Measurements from ENCODE around the gene RXRA.

Gene RXRA

DNA sequence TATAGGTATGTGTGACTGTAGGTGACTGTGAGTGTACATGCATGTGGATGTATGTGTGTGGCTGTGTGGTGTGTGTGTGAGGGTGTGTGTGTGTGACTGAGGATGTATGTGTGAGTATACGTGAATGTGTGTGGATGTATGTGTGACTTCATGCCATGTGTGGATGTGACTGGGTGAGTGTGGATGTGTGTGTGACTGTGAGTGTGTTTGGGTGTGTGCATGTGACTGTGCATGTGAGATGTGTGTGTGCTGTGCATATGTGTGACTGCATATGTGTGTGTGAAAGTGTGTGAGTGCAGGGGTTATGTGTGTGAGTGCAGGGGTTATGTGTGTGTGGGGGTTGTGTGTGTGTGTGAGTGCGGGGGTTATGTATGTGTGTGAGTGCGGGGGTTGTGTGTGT lies 42.3 kb downstream of the RXRA start:
- in situ Hi-C loops (cut with MboI; ENCODE audit: low sequenced_read_pairs, unreplicated experiment), result no loop called here
- TF ChIP-seq, protein P1, sequence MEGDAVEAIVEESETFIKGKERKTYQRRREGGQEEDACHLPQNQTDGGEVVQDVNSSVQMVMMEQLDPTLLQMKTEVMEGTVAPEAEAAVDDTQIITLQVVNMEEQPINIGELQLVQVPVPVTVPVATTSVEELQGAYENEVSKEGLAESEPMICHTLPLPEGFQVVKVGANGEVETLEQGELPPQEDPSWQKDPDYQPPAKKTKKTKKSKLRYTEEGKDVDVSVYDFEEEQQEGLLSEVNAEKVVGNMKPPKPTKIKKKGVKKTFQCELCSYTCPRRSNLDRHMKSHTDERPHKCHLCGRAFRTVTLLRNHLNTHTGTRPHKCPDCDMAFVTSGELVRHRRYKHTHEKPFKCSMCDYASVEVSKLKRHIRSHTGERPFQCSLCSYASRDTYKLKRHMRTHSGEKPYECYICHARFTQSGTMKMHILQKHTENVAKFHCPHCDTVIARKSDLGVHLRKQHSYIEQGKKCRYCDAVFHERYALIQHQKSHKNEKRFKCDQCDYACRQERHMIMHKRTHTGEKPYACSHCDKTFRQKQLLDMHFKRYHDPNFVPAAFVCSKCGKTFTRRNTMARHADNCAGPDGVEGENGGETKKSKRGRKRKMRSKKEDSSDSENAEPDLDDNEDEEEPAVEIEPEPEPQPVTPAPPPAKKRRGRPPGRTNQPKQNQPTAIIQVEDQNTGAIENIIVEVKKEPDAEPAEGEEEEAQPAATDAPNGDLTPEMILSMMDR (IDR thresholded peaks at IDR 0.05; ENCODE audit: borderline replicate concordance, control extremely low read depth, extremely low read depth, insufficient read depth, missing control alignments), result no peak
- no peak for DNase-seq (ENCODE audit: low spot score)

DNA sequence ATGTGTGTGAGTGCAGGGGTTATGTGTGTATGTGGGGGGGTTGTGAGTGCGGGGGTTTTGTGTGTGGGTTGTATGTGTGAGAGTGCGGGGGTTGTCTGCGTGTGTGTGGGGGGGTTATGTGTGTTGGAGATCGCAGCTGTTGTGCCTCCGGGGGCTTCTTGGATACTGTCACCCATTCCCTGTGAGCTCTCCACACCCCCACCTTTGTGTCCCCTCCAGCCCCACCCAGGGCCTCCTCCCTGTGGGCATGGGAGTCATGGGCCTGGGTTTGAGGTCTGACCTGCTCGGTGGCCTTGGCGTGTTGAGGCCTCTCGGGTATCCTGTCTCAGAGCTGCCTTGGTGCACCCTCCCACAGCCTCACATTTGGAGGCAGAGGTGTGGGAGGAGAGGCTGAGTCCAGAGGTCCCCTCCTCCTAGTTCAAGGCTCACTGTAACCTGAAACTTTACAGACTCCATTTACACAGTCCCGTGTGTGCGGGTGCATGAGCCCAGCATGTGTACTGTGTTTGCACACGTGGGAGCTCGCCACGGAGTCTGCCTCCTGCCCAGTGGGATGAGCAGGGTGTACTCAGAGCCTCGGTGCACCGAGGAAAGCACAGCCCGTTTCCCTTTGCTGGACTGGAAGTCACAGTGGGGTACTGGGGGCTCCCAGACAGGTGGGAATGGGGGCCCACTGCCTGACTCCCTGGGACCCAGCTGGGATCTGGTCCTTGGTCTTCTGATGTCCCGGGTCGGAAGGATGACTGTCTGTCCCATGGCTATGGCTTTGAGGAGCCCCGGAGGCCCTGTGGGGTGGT lies 43.4 kb downstream of the RXRA start:
- in situ Hi-C loops (cut with MboI; ENCODE audit: low sequenced_read_pairs, unreplicated experiment), result no loop called here
- TF ChIP-seq, protein P1 (IDR thresholded peaks at IDR 0.05; ENCODE audit: borderline replicate concordance, control extremely low read depth, extremely low read depth, insufficient read depth, missing control alignments), result no peak
- no peak for DNase-seq (ENCODE audit: low spot score)

DNA sequence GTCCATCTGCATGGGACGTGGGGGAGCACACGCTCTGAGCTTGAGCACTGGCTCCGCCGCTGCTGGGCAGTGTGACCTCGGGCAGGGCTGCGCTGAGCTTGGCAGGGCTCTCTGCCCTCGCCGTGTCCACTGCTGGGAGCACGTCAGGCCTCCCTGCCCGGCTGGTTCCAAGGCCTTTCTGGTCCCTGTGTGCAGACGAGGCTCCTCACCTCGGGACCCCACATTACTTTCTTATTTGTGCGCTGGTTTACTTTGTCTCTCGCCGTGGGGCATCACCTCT lies 43.9 kb downstream of the RXRA start:
- no peak for DNase-seq (ENCODE audit: low spot score)
- TF ChIP-seq, protein P1 (IDR thresholded peaks at IDR 0.05; ENCODE audit: borderline replicate concordance, control extremely low read depth, extremely low read depth, insufficient read depth, missing control alignments), result no peak
- in situ Hi-C loops (cut with MboI; ENCODE audit: low sequenced_read_pairs, unreplicated experiment), result no loop called here

DNA sequence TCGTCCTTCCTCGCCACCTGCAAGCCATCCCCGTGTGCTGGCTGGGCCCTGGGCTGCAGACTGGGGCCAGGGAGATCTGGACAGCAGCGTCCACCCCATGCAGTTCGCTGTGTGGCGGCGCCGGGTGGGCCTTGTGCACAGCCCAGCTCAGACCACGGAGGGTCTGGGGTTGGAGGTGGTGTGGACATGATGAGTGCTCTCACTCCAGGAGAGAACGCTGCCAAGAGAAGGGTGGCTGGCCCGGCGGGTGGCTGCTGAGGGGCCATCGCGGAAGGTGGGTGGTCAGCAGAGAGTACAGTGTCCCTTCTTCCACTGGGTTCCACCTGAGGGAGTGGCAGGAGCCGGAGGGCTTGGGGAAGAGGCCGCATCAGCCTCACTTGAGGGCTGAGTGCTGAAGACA lies 44.4 kb downstream of the RXRA start:
- in situ Hi-C loops (cut with MboI; ENCODE audit: low sequenced_read_pairs, unreplicated experiment), result no loop called here
- TF ChIP-seq, protein P1 (IDR thresholded peaks at IDR 0.05; ENCODE audit: borderline replicate concordance, control extremely low read depth, extremely low read depth, insufficient read depth, missing control alignments), result no peak
- DNase-seq (ENCODE audit: low spot score), result no peak

DNA sequence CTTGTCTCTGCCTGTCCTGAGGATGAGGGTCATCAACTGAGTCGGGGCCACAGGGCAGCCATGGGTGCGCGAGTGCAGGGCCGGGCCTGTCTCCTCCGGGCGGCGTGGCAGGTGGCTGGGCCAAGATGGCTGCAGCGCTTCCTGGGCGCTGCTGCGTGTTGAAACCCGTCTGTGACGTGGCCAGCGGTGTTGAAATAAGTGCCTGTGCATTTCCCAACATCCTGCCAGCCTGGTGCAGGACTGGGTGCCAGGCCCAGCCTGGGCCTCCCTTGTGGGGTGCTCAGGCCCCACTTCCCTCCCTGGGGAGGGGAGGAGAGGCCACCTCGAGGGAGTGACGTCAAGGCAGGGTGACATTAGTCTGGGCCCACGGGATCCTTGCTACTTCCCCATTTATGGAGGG lies 45.5 kb downstream of the RXRA start:
- no peak for DNase-seq (ENCODE audit: low spot score)
- in situ Hi-C loops (cut with MboI; ENCODE audit: low sequenced_read_pairs, unreplicated experiment), result no loop called here
- TF ChIP-seq, protein P1 (IDR thresholded peaks at IDR 0.05; ENCODE audit: borderline replicate concordance, control extremely low read depth, extremely low read depth, insufficient read depth, missing control alignments), result no peak

DNA sequence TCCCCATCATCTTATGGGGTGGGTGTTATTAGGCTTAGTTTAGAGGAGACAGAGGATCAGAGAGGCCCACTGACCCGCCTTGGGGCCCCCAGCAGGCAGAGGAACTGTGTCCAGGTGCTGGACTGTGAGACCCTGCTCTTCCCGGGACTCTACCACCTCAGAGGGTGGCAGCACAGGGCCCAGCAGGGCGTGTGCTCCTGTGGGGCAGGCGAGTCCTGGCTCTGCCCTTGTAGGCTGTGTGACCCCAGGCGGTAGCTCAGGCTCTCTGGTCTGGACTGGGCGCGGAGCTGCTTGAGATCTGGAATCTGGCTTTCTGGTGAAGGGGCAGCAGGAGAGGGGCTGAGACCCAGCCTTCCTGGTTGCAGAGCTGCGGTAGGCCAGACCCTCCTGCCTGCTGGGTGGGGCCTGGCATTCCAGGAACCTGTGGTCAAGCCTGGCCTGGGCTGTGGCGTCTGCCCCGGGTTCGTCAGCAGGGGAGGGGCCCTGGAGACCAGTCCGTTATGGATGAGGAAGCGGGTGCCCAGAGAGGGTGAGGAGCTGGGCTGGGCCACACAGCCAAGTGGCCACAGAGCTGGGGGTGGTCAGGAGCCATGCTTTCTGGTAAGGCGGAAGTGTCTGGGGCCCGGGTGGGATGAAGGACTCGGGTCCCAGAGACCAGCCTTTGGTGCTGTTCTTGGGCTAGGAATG lies 46.5 kb downstream of the RXRA start:
- TF ChIP-seq, protein P1 (IDR thresholded peaks at IDR 0.05; ENCODE audit: borderline replicate concordance, control extremely low read depth, extremely low read depth, insufficient read depth, missing control alignments), result no peak
- no peak for DNase-seq (ENCODE audit: low spot score)
- in situ Hi-C loops (cut with MboI; ENCODE audit: low sequenced_read_pairs, unreplicated experiment), result no loop called here
